NOMO-1 treated with DMSO at 0.1 percent for 48 hours (cell line): ENCODE measurements around the gene SRCAP.

ENCODE experiments used
- DNase-seq: peaks from one replicate; lab custom pipeline; 2025; ENCODE audit not compliant: unreplicated experiment; lab: John Stamatoyannopoulos, UW

SRCAP gene

DNA sequence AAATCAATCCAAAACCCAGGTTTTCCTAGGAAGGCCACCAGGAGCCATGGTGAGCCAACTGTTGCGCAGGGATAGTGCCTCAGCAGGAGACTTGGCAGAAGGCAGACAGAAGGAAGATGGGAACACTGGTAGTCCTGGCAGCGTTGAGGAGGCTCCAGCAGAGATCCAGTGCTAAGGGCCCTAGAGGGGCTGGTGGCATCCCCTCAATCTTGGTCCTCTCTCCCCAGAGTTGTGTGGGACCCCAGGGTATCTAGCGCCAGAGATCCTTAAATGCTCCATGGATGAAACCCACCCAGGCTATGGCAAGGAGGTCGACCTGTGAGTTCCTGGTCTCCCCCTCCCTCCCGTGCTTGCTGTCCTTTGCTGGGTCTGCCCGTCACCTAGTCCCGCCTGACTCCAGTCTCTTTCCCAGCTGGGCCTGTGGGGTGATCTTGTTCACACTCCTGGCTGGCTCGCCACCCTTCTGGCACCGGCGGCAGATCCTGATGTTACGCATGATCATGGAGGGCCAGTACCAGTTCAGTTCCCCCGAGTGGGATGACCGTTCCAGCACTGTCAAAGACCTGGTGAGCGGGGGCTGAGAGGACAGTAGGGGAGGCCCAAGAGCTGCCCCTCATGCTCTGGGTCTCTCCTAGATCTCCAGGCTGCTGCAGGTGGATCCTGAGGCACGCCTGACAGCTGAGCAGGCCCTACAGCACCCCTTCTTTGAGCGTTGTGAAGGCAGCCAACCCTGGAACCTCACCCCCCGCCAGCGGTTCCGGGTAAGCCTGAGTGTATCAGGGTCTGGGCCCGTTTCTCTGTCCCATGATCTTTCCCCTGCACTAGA, 57.2 kb downstream of the SRCAP start:
- no peak for DNase-seq

DNA sequence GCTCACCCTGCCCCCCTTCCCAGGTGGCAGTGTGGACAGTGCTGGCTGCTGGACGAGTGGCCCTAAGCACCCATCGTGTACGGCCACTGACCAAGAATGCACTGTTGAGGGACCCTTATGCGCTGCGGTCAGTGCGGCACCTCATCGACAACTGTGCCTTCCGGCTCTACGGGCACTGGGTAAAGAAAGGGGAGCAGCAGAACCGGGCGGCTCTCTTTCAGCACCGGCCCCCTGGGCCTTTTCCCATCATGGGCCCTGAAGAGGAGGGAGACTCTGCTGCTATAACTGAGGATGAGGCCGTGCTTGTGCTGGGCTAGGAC, 57.8 kb downstream of the SRCAP start:
- no peak for DNase-seq

DNA sequence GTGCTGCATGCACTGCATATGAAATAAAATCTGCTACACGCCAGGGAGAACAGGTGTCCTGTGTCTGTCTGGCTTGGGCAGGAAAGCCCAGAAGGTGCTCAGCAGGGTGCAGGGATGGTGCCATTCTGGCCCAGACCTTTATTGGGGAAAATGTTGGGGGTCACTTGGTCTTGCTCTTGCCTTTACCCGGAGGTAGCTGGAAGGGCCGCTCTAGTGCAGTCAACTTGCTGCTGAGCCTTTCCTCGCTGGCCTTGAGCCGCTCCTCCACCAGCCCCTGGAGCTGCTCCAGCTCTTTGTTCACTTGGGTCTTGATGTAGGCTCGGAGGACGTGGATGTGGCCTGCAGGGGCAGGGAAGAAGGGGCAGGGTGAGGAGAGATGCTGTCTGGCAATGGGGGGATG, 58.3 kb downstream of the SRCAP start:
- DNase-seq, result no peak

GRCh38 chr16:30758988-30759491, 60.1 kb downstream of the SRCAP start:
- DNase-seq, result peak; percentile 95

- no peak for DNase-seq
Observed at GRCh38 chr16:30760001-30760559, 61.1 kb downstream of the SRCAP start.

DNA sequence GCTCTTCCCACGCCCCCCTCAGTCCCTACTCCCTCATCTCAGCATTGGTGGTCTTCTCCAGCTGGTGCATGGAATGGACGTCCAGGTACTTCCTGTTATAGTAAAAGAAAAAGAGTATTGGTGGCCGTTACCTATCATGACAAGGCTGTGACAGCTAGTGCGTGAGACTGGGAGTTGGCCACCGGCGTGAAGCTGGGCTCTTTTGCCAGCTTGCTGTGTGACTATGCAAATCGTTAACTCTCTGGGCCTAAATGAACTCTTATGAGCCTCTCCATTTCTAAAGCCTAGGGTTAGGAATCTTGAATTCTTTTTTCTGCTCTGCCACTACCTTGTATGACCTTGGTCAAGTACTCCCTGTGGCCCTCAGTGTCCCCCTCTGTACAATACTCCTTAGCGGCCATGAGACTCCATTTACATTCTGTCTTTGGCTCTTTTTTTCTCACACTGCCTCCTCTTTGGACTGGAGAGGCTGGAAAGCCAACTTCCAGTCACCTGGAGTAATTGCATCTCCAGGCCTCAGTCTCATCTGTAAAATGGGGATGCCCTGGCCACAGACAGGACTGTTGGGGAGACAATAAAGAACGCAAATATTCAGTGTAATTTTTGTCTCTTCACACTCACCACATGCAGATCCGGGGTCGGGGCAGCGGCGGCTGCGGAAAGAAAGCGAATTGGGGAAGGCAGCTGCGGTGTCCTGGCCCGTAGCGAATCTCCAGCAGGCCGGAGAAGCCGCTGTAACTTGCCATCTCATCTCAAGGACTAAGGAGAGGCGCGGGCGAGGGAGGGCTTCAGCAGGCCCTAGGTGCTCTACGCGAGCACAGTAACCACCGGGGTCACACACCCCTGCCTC, 61.8 kb downstream of the SRCAP start:
- DNase-seq, result no peak

GRCh38 chr16:30761427-30761927, 62.5 kb downstream of the SRCAP start:
- DNase-seq, result peak; percentile 36

DNA sequence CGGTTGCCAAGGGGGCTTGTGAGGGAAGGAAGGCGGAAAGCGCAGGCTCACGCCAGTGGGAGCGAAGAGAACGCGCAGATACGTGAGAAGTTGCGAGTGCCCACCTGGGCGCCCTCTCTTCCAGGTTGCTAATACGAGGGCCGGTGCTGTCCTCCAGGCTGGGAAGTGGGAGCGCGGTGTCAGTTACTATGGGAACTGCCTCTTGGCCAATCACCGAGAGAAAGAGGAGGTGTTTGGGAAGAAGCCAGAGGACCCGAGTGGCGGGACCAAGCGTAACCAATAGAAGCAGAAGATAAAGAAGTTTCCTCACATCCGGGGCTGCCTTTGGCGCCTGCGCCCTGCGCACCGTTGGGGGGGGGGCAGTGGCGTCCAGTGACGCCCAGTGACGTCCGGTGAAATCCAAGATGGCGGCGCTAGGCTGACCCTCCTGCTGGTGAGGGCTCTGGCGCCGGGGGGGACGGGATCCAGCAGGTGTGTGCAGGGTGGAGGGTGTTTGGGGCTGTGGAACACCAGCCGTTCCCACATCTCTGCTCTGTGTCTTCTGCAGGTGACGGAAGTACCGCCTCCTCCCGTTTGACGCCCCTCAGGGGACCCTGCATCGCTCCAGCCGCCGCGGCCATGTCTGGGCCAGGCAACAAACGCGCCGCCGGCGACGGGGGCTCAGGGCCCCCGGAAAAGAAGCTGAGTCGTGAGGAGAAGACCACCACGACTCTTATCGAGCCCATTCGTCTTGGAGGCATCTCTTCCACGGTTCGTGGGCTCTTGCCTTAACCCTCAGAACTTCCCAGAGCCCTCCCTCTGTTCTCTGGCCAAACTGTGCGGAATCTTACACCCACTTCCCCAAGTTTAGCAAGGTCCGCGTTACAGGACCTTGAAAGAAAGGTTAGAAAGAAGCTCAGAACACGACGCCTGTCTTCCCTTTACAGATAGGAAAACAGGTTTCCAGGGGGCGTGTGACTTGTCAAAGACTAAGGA, 63.2 kb downstream of the SRCAP start, which contains the start of the genes CFAP119 and RNF40:
Gene CFAP119, minus strand, starts transcription at position 135 of the 975 bp plus-strand sequence. CDS start 314 bp downstream, outside the sequence.
Gene RNF40, plus strand, starts transcription at position 395 of the 975 bp plus-strand sequence. Its CDS starts 224 bp downstream, at position 619.
- peak; percentile 98 for DNase-seq

DNA sequence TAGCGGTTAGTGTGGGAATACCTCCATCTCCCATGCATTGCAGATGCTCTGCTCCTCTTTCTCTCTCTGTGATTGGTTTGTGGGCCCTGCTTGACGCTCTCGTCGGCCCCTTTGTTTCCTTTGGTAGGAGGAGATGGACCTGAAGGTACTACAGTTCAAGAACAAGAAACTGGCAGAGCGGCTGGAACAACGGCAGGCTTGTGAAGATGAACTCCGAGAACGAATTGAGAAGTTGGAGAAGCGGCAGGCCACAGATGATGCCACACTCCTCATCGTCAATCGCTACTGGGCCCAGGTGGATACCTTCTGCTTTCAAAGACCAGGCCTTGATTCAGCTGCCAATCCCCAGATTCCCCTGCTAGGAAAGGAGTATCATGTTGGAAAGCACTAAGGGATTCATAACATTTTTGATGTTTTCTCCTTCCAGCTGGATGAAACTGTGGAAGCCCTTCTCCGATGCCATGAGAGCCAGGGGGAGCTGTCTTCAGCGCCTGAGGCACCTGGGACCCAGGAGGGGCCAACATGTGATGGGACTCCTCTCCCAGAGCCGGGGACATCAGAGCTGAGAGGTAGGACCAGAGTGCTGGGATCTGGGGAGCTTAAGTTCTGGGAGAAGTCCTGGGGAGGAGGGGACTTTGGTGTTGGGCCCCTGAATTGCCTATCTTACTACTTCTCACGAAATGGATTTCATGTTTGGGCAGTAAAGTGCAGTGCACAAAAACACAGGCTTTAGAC, 64.2 kb downstream of the SRCAP start:
- DNase-seq, result no peak

GRCh38 chr16:30764086-30764485, 65.1 kb downstream of the SRCAP start:
- no peak for DNase-seq

GRCh38 chr16:30764816-30765465, 66.0 kb downstream of the SRCAP start:
- DNase-seq, result no peak

- DNase-seq, result no peak
Observed at GRCh38 chr16:30766206-30766932, 67.4 kb downstream of the SRCAP start.

DNA sequence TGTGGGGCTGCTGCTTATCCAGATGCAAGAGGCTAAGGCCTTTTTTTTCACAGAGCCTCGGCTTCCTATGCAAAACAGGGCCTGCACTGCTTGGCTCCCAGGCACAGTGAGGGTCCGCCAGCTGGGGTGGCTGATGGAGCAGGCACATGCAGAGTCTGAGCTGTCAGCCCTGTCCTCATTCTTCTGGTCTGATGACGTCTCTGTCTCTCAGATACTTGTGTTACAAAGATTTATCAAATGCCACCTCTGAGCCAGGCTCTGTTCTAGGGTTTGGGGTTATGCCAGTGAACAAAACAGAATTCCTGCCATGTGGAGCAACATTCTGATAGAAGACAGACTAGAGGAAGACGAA, 67.9 kb downstream of the SRCAP start:
- DNase-seq, result no peak

DNA sequence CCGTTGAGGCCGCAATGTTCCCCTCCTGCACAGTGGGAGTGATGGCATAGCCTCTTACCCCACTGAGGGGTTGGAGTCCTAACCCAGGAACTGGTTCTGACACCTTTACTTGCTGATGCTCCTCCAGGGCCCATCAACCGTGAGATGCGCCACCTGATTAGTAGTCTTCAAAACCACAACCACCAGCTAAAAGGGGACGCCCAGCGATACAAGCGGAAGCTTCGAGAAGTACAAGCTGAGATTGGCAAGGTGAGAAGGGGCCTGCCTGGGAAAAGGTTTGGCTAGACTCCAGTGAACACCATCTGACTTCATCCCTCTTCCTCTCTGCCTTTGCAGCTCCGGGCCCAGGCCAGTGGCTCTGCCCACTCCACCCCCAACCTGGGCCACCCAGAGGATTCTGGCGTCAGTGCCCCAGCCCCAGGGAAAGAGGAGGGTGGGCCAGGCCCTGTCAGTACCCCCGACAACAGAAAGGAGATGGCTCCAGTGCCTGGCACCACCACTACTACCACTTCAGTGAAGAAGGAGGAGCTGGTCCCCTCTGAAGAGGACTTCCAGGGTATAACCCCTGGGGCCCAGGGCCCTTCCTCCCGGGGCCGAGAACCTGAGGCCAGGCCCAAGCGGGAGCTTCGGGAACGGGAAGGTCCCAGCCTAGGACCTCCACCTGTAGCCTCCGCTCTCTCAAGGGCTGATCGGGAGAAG, 68.9 kb downstream of the SRCAP start:
- DNase-seq, result no peak

- no peak for DNase-seq
Observed at GRCh38 chr16:30768583-30769181, 69.7 kb downstream of the SRCAP start.

- DNase-seq, result no peak
Observed at GRCh38 chr16:30769379-30770089, 70.6 kb downstream of the SRCAP start.

DNA sequence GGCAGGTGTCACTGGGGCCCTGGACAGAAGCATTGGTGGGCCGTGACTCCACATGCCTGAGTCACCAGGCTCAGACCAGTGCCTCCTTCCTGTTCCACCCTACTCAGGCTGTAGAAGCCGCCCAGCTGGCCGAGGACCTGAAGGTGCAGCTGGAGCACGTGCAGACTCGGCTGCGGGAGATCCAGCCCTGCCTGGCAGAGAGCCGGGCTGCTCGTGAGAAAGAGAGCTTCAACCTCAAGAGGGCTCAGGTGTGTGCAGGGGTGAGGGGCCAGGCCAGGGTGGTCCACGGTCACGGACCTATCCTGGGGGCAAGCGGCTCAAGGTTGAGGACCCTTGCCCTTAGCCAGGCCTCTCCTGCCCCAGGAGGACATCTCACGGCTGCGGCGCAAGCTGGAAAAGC, 72.8 kb downstream of the SRCAP start:
- DNase-seq, result no peak
